ENCODE results near the gene ERP44.

GRCh38 chr9:100129772-100130171 is 31.0 kb upstream of the ERP44 start:
- TF ChIP-seq CTCF (IDR thresholded peaks at IDR 0.05; ENCODE audit: low read length) (no peak), EZH2phosphoT487 (IDR thresholded peaks at IDR 0.05; ENCODE audit: low read length) (no peak)
